GM19468 (cell line): ENCODE data around the gene IL20RB.

ENCODE experiments used
- ATAC-seq: cut with Tn5 transposase; IDR thresholded peaks from one replicate; pipeline ENCODE4 v1.9.1; 2021; ENCODE audit warnings: mild to moderate bottlenecking, moderate library complexity, moderate number of reproducible peaks; ENCODE audit not compliant: unreplicated experiment; ENCODE audit errors: extremely low read depth

The IL20RB gene, protein sequence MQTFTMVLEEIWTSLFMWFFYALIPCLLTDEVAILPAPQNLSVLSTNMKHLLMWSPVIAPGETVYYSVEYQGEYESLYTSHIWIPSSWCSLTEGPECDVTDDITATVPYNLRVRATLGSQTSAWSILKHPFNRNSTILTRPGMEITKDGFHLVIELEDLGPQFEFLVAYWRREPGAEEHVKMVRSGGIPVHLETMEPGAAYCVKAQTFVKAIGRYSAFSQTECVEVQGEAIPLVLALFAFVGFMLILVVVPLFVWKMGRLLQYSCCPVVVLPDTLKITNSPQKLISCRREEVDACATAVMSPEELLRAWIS

DNA sequence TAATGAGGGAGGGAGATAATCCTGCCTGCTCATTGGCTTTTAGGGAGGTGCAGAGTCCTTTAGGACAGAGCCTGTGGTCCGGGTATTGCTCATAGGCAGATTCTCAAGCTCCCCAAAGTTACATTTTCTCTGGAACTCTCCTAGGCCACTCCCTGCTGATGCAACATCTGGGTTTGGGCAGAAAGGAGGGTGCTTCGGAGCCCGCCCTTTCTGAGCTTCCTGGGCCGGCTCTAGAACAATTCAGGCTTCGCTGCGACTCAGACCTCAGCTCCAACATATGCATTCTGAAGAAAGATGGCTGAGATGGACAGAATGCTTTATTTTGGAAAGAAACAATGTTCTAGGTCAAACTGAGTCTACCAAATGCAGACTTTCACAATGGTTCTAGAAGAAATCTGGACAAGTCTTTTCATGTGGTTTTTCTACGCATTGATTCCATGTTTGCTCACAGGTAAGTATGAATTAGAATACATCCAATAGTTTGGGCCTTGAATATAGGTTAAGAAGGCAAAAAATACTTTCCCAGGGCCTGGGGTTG, at the start of gene IL20RB:
Gene IL20RB, plus strand, starts transcription at position 233 of the 538 bp plus-strand sequence. Its CDS starts 131 bp downstream, at position 364.
- ATAC-seq = no peak

- ATAC-seq = no peak
These were observed 49.5 kb upstream of the IL20RB start for GRCh38 chr3:136908297-136908696.

GRCh38 chr3:136909187-136909586, 48.6 kb upstream of the IL20RB start:
- peak; percentile 80 for ATAC-seq

- ATAC-seq = no peak
These were observed 47.1 kb upstream of the IL20RB start for GRCh38 chr3:136910697-136911096.

DNA sequence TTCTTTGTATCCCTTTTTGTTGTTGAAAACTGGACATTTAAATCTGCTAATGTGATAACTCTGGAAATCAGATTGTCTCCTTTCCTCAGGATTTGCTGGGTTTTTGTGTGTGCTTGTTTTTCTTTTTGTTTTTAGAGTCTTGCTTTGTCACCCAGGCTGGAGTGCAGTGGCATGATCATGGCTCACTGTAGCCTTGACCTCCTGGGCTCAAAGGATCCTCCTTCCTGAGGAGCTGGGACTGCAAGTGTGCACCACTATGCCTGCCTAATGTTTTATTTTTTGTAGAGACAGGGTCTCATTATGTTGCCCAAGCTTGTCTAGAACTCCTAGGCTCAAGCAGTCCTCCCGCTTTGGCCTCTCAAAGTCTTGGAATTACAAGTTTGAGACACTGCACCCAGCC, 44.6 kb upstream of the IL20RB start:
- no peak for ATAC-seq

GRCh38 chr3:136914739-136915138, 43.0 kb upstream of the IL20RB start:
- no peak for ATAC-seq

GRCh38 chr3:136916223-136916622, 41.6 kb upstream of the IL20RB start:
- no peak for ATAC-seq

GRCh38 chr3:136919799-136920580, 37.8 kb upstream of the IL20RB start:
- ATAC-seq = no peak

DNA sequence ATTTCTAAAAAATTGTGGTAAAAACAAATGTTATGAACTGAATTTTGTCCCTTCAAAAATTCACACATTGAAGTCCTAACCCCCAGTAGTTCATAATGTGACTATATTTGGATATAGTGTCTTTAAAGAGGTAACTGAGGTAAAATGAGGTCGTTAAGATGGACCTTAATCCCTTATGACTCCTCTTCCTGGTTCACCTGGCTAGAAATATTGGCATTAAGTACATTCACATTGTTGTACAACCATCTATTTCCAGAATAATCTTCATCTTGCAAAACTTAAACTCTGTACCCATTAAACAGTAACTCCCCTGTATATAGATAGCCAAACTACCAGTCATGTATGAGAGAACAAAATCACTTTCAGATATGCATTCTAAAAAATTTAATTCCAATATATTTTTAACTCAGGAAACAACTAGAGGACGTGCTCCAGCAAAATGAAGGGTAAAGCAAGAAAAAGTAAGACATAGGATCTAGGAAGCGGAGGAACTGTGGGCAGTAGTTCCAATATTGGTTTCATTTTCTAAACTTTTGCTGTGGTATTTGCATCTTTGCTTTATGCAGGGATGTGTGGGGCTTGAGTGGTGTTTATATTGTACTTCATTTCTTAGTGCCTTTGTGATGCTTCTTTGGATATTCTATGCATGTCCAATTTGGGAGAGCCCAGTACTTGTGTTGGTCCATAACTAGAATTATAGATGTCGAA, 36.7 kb upstream of the IL20RB start:
- no peak for ATAC-seq

DNA sequence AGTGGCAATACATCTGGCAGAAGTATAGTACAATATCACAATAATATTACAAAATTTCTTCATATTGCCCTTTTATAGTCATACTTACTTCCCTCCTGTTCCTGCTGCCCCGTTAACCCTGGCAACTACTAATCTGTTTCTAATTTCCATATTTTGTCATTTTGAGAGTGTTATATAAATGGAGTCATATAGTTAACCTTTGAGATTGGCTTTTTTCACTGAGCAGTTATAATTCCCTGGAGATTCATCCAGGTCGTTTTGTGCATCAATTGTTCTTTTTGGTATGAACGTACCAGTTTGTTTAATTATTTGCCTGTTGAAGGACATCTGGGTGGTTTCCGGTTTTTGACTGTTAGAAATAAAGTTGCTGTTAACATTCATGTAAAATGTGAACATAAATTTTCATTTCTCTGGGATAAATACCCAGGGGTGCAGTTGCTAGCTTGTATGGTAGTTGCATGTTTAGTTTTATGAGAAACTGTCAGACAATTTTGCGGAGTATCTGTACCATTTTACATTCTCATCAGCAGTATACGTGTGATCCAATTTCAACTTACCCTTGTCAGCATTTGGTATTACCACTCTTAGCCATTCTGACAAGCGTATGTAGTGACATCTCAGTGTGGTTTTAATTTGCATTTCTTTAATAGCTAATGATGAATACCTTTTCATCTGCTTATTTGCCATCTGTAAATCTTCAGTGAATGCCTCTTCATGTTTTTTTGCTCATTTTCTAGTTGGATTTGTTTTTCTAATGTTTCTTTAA, 32.2 kb upstream of the IL20RB start:
- peak; percentile 86 for ATAC-seq

DNA sequence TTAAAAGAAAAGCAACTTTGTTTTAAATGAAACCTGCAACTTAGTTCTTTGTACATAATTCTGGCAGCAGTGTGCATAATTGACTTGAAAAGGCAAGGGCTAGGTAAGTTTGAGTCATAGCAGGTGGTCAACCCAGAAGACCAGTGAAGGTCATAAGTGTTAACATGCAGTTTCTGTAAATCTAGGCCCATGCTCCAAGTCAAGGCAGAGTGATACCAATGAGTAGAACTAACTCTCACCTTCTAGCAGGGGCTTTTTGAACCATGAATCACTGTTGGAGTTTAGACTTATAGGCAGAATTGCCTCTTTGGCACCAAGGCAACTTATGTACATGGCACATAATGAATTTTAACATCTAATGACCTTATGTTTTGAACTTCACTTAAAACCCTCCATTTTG, 29.5 kb upstream of the IL20RB start:
- ATAC-seq = no peak

DNA sequence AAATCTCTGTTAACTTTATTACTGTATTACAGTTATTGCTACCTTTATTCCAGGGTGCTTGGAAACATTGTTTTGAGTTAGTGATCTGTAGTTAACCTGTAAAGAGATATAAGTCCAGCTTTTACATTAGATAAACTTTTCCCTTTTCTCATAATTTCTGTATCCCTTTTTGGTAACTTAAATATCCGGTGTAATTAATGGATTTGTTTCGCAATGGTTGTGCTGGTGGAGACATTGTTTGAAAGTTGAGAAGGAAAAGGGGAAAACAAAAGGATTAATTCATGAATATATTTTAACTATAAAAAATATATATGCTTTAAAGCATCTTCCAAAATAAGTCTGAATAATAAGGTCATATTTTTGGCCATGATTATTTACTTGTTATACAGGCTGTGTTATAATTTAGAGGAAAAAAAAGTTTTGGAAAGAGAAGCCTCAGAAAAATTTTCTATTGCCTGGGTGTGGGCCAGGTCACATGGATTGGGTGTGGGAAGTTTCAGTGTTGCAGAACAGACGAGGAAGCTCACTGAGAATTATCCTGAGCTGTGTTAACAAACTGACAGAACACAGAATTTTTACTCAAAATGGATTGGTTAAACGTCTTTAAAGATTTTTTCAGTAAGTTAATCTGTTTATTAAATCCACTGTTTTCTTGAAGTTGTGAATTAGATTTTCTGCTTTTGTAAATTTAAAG, 27.7 kb upstream of the IL20RB start:
- no peak for ATAC-seq

DNA sequence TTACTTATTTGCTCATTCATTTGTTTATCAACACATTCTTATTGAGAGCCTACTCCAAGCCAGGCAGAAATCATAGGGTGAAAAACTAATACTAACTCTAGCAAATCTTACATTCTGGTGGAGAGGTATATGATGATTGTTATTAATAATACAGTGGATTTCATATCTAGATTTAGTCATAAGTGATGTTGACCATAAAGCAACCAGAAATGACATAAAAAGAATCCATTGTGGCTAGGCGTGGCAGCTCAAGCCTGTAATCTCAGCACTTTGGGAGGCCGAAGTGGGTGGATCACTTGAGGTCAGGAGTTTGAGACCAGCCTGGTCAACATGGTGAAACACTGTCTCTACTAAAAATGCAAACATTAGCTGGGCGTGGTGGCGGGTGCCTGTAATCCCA, 26.2 kb upstream of the IL20RB start:
- no peak for ATAC-seq

DNA sequence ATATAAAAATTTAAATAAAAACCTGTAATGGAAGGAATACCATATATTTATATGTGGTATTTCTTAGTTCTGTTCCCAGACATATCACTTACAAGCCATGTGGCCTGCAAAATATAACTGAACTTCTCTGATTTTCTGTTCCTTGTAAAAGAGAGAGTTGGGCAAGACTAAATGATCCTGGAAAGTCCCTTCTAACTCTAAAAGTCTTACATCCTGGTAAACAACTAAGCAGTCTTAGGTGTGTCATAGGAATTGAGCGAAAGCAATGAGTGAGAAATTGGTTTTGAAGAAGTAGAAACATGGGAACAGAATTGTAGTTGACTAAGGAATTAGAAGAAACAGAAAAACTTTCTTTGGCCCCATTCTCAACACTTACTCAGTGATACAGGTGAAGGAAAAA, 25.3 kb upstream of the IL20RB start:
- no peak for ATAC-seq

DNA sequence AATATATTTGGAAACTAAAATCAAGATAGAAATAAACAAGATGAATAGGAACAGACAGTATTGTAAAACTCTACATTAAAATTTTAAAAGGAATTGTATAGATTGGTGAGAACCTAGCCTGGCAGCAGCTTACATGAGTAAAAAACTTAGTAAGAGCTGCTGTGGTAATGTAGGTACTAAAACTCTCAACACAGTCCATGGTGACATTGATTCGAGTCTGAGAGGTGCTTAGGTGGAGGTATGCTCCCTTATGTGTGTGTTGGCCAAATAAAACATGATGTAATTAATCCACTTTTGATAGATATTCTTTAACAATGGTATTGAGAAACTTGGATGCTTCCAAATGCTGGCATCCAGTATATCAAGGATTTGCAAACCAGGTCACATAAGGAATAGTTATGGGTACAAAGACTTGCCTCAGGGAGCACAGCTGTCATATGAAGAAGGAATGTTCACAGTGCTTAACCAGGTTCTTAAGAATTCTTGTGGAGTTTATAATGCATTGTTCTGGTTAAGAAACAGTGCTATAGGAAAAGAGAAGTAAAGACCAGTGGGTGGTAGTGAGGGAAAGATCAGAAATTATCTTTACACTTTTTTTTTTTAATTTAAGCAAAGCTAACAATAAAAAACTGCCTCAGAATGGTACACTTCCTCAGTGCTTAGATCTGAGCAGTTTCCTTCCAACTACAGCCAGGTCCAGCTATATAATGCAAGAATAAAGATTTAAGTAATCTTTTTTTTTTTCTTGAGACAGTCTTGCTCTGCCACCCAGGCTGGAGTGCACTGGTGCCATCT, 24.6 kb upstream of the IL20RB start:
- no peak for ATAC-seq

- ATAC-seq = no peak
These were observed 20.6 kb upstream of the IL20RB start for GRCh38 chr3:136937175-136937574.

DNA sequence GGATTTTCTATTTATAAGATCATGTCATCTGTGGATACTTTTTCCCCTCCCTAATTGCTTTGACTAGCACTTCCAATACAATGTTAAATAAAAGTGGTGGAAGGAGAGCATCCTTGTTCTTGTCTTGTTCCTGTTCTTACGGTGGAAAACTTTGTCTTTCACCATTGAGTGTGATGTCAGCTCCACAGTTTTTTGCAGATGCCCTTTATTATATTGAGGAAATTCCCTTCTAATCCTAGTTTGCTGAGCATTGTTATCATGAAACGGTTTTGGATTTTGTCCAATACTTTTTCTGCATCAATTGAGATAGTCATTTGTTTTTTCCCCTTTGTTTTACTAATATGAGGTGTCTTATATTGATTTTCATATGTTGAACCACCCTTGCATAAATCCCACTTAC, 19.9 kb upstream of the IL20RB start:
- no peak for ATAC-seq

DNA sequence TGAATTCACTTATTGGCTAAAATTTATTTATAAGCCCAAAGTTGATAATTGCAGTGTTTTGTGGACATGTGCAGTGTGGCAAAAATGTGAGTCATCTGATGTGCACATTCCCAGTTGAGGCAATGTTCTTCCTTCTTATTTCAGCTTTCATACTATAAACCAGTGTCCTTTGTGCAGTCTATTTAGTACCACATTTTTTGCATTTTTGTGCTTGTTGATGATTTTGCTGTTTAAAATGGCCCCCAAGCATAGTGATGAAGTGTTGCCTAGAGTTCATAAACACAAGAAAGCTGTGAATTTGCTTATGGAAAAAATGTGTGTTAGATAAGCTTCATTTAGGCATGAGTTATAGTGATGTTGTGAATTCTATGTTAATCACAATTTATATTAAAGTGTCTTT, 19.4 kb upstream of the IL20RB start:
- ATAC-seq = no peak

- no peak for ATAC-seq
These were observed 18.3 kb upstream of the IL20RB start for GRCh38 chr3:136939489-136939888.
